ENCODE data around the gene ZNF808. TPM values are rescaled to one million over a fixed set of nuclear protein-coding genes. Genes with fewer than 3 reads are reported as not detected.
"Not testable (repeated sequence)": the region's sequence is repeated elsewhere in the genome, so short reads cannot be mapped to it uniquely, and the experiment has no call there.

The ZNF808 gene
- total and polyA plus RNA-seq, 2 of the 4 experiments (the other 2 are of a cell fraction), result 3.6 to 19.9 TPM

DNA sequence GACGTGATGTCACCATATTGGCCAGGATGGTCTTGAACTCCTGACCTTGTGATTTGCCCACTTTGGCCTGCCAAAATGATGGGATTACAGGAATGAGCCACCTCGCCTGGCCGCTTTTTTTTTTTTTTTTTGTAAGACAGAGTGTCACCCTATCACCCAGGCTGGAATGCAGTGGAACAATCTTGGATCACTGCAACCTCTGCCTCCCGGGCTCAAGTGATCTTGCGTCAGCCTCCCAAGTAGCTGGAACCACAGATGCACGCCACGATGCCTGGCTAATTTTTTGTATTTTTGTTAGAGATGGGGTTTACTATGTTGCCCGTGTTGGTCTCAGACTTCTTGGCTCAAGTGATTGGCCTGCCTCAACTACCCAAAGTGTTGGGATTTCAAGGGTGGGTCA is 28.9 kb upstream of the ZNF808 start:
- intact Hi-C loops (cut with micrococcal nuclease) (no loop called here), in situ Hi-C loops (cut with MboI; ENCODE audit: low sequenced_read_pairs) (no loop called here), dilution Hi-C loops (cut with HindIII; ENCODE audit: low sequenced_read_pairs, unreplicated experiment) (no loop called here)
- H4K5ac ChIP-seq (ENCODE audit: low read depth, low read length), result no peak overlapping the region
- H3K9me1 ChIP-seq (ENCODE audit: insufficient read depth, low read length), result no peaks in the 10 kb centered on the region
- WGBS, 2 experiments (ENCODE audit: extremely low coverage in 2 of 2, insufficient read length in 1 of 2), result no CpG with 5 or more reads among the region's 8 CpGs
- no peak overlapping the region for H3K23ac ChIP-seq (ENCODE audit: low read depth, low read length)
- H2AK9ac ChIP-seq (replicated peaks; ENCODE audit: low read depth, low read length, poor library complexity), result no peak overlapping the region
- no peak overlapping the region for H2BK5ac ChIP-seq (ENCODE audit: low read depth, low read length, poor library complexity, severe bottlenecking)
- H4K8ac ChIP-seq (ENCODE audit: low read depth in 2 of 2, low read length in 2 of 2), result no peak overlapping the region
- H3K14ac ChIP-seq (replicated peaks; ENCODE audit: low read depth, low read length), result no peak overlapping the region
- H3K9me3 ChIP-seq (ENCODE audit: control insufficient read depth, insufficient read depth, low read length), result peaks cover 26% of the 10 kb centered on the region
- no peak overlapping the region for H3K56ac ChIP-seq (ENCODE audit: extremely low read depth, insufficient read depth, low read length)
- ChIA-PET CTCF (no interaction called here), POLR2A (ENCODE audit: unreplicated experiment) (no interaction called here)
- peaks cover 7% of the 10 kb centered on the region; the same call in 1 of the 2 replicates for H3K36me3 ChIP-seq (ENCODE audit: control insufficient read depth, insufficient read depth, low read length)
- H3K9ac ChIP-seq (ENCODE audit: low read depth, low read length), result no peak overlapping the region
- TF ChIP-seq BHLHE40 (IDR thresholded peaks at IDR 0.05; ENCODE audit: low read depth, low read length) (no peak), USF2 (IDR thresholded peaks at IDR 0.05; ENCODE audit: low read depth, low read length) (no peak), RAD21 (IDR thresholded peaks at IDR 0.05; ENCODE audit: low read length) (no peak), CEBPB (IDR thresholded peaks at IDR 0.05; ENCODE audit: low read depth, low read length) (no peak), SMC3 (IDR thresholded peaks at IDR 0.05; ENCODE audit: low read depth, low read length) (no peak), CHD1 (IDR thresholded peaks at IDR 0.05; ENCODE audit: low read depth, low read length) (no peak)
- TF ChIP-seq, protein P1, sequence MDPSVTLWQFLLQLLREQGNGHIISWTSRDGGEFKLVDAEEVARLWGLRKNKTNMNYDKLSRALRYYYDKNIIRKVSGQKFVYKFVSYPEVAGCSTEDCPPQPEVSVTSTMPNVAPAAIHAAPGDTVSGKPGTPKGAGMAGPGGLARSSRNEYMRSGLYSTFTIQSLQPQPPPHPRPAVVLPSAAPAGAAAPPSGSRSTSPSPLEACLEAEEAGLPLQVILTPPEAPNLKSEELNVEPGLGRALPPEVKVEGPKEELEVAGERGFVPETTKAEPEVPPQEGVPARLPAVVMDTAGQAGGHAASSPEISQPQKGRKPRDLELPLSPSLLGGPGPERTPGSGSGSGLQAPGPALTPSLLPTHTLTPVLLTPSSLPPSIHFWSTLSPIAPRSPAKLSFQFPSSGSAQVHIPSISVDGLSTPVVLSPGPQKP (IDR thresholded peaks at IDR 0.05; ENCODE audit: borderline replicate concordance, low read depth, low read length), result no peak
- H2BK15ac ChIP-seq (ENCODE audit: low read depth, low read length), result no peak overlapping the region
- no peak overlapping the region for H3K4ac ChIP-seq (ENCODE audit: low read depth, low read length)
- ATAC-seq (ENCODE audit: low read depth) (no peak), DNase-seq (no peak)
- no peak overlapping the region for H2AK5ac ChIP-seq (ENCODE audit: low read depth, low read length)
- no peak overlapping the region for H3K27ac ChIP-seq (ENCODE audit: insufficient read depth, low read length)
- no peak overlapping the region for H2BK120ac ChIP-seq (ENCODE audit: low read depth, low read length)
- no peak overlapping the region for H2AFZ ChIP-seq (replicated peaks; ENCODE audit: low read length, poor library complexity)
- BruUV-seq (replicated peaks), result no TSS peak
- no peaks in the 10 kb centered on the region for H3K4me1 ChIP-seq (ENCODE audit: control insufficient read depth, insufficient read depth, low read length)
- no peak overlapping the region for H4K91ac ChIP-seq (ENCODE audit: insufficient read depth, low read depth, low read length)
- H3K18ac ChIP-seq (ENCODE audit: low read depth, low read length), result no peak overlapping the region
- no peaks in the 10 kb centered on the region for H4K20me1 ChIP-seq (ENCODE audit: insufficient read depth, low read length)
- no peaks in the 10 kb centered on the region for H3K27me3 ChIP-seq (ENCODE audit: control insufficient read depth, insufficient read depth, low read length)
- no peak overlapping the region for H3K4me3 ChIP-seq (ENCODE audit: insufficient read depth, low read depth, low read length)
- H3K79me1 ChIP-seq (ENCODE audit: low read depth in 1 of 2, low read length in 2 of 2), result no peaks in the 10 kb centered on the region
- no peak overlapping the region for H3K4me2 ChIP-seq (ENCODE audit: low read depth, low read length)
- no peak overlapping the region for H2BK20ac ChIP-seq (ENCODE audit: low read depth, low read length)

DNA sequence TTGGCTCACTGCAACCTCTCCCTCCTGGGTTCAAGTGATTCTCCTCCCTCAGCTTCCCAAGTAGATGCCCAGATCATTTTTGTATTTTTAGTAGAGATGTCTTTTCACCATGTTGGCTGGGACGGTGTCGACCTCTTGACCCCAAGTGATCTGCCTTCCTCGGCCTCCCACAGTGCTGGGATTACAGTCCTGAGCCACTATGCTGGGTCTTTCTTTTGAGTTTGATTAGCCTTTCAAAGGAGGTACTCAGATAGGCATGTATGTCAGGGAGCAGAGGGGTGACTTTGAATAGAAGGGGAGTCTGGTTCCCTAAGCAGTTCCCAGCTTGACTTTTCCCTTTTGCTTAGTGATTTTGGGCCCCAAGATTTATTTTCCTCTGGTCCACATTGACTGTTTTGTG is 27.0 kb upstream of the ZNF808 start:
- H4K8ac ChIP-seq (ENCODE audit: low read depth in 2 of 2, low read length in 2 of 2); H3K9ac ChIP-seq (ENCODE audit: low read depth, low read length); H4K5ac ChIP-seq (ENCODE audit: low read depth, low read length); H2BK120ac ChIP-seq (ENCODE audit: low read depth, low read length); H4K91ac ChIP-seq (ENCODE audit: insufficient read depth, low read depth, low read length); H2AK9ac ChIP-seq (replicated peaks; ENCODE audit: low read depth, low read length, poor library complexity); H3K4me3 ChIP-seq (ENCODE audit: insufficient read depth, low read depth, low read length); CTCF ChIA-PET; H4K20me1 ChIP-seq (ENCODE audit: insufficient read depth, low read length); dilution Hi-C loops (cut with HindIII; ENCODE audit: low sequenced_read_pairs, unreplicated experiment); H3K36me3 ChIP-seq (ENCODE audit: control insufficient read depth, insufficient read depth, low read length); H2AFZ ChIP-seq (replicated peaks; ENCODE audit: low read length, poor library complexity); intact Hi-C loops (cut with micrococcal nuclease); H3K56ac ChIP-seq (ENCODE audit: extremely low read depth, insufficient read depth, low read length); POLR2A ChIA-PET (ENCODE audit: unreplicated experiment); H3K79me1 ChIP-seq (ENCODE audit: low read depth in 1 of 2, low read length in 2 of 2); H3K4me2 ChIP-seq (ENCODE audit: low read depth, low read length); H3K4me1 ChIP-seq (ENCODE audit: control insufficient read depth, insufficient read depth, low read length); H2BK15ac ChIP-seq (ENCODE audit: low read depth, low read length); BruUV-seq (replicated peaks); H2BK5ac ChIP-seq (ENCODE audit: low read depth, low read length, poor library complexity, severe bottlenecking); H3K14ac ChIP-seq (replicated peaks; ENCODE audit: low read depth, low read length); H3K9me1 ChIP-seq (ENCODE audit: insufficient read depth, low read length); H3K4ac ChIP-seq (ENCODE audit: low read depth, low read length); H2BK20ac ChIP-seq (ENCODE audit: low read depth, low read length); H3K27me3 ChIP-seq (ENCODE audit: control insufficient read depth, insufficient read depth, low read length); ATAC-seq (ENCODE audit: low read depth); H3K27ac ChIP-seq (ENCODE audit: insufficient read depth, low read length); H3K18ac ChIP-seq (ENCODE audit: low read depth, low read length); in situ Hi-C loops (cut with MboI; ENCODE audit: low sequenced_read_pairs); DNase-seq; H2AK5ac ChIP-seq (ENCODE audit: low read depth, low read length); H3K23ac ChIP-seq (ENCODE audit: low read depth, low read length): not testable (repeated sequence)
- WGBS, 2 experiments (ENCODE audit: extremely low coverage in 2 of 2, insufficient read length in 1 of 2), result no CpG with 5 or more reads among the region's 3 CpGs
- peaks cover 24% of the 10 kb centered on the region for H3K9me3 ChIP-seq (ENCODE audit: control insufficient read depth, insufficient read depth, low read length)

Data from IMR-90 (cell line).